ENCODE measurements around the gene FAM20A.
"Not testable (repeated sequence)": the region's sequence is repeated elsewhere in the genome, so short reads cannot be mapped to it uniquely, and the experiment has no call there.

Gene FAM20A

DNA sequence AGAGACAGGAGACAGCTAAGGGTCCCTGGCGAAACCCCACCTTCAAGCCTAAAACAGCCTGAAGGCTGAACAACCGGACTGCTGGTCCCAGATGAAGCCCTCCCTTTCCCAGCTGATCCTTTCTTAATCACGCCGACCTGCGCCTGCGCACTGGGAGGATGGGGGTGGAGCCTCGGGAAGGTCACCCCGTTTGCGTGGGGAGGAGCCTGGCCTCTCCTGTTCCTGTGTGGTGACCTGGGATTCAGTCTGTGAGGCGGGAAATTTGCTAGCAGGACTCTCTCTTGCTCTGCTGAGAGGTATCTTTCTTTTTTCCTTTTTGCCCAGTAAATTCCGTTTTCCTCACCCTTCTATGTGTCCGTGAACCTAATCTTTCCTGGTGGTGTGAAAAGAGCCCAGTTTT, 9.6 kb downstream of the FAM20A start:
- TF ChIP-seq, protein P1, sequence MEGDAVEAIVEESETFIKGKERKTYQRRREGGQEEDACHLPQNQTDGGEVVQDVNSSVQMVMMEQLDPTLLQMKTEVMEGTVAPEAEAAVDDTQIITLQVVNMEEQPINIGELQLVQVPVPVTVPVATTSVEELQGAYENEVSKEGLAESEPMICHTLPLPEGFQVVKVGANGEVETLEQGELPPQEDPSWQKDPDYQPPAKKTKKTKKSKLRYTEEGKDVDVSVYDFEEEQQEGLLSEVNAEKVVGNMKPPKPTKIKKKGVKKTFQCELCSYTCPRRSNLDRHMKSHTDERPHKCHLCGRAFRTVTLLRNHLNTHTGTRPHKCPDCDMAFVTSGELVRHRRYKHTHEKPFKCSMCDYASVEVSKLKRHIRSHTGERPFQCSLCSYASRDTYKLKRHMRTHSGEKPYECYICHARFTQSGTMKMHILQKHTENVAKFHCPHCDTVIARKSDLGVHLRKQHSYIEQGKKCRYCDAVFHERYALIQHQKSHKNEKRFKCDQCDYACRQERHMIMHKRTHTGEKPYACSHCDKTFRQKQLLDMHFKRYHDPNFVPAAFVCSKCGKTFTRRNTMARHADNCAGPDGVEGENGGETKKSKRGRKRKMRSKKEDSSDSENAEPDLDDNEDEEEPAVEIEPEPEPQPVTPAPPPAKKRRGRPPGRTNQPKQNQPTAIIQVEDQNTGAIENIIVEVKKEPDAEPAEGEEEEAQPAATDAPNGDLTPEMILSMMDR (IDR thresholded peaks at IDR 0.05; ENCODE audit: borderline replicate concordance, insufficient read depth, low read depth, low read length) = no peak
- no peak overlapping the region for H3K4me3 ChIP-seq (ENCODE audit: low read depth, low read length)

DNA sequence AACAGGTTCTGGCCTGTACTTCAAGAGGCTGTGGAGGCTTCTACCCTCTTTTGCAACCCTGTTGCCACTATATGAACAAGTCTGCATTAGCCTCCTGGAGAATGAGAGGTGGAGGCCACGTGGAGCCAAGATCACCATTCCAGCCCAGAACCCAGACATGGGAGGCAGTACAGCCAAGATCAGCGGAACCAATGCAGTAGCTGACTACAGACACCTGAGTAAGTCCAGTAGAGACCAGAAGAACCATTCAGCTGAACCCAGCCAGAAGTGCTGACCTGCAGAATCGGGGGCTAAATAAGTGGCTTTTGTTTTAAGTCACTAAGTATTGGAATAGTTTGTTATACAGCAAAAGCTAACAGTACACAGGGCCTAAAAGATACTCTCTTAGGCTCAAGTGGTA, 12.1 kb downstream of the FAM20A start:
- TF ChIP-seq, protein P1 (IDR thresholded peaks at IDR 0.05; ENCODE audit: borderline replicate concordance, insufficient read depth, low read depth, low read length) = no peak
- H3K4me3 ChIP-seq (ENCODE audit: low read depth, low read length) = no peak overlapping the region

DNA sequence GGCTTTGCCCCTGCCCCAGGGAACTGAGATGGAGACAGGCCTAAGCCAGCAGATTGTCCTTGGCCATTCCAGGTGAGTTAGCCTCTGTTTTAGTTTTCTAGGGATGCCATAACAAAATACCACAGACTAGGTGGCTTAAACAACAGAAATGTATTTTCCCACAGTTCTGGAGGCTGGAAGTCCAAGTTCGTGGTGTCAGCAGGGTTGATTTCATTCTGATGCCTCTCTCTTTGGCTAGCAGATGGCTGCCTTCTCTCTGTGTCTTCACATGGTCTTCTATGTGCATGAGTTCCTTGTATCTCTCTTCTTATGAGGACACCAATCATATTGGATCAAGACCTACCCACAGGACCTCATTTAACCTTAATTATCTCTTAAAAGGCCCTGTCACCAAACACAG, 12.8 kb downstream of the FAM20A start:
- H3K4me3 ChIP-seq (ENCODE audit: low read depth, low read length) = no peak overlapping the region
- TF ChIP-seq, protein P1 (IDR thresholded peaks at IDR 0.05; ENCODE audit: borderline replicate concordance, insufficient read depth, low read depth, low read length) = no peak

DNA sequence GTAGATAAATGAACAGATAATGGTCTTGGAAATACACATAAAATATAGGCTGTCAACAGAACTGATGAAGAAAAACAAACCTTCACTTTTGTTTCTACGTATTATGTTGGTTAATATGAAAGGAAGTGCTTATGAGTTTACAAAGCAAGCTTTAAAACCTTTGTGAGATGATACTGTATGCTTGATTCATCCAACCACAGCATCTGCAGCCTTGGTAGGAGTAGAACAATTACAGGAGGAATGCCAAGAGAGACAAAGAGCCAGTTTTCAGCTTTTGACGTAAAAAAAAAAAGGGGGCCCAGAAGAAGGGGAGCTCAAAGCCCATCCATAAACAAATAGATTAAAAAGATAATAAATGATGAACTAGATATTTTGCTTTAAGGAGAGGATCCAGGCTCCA, 13.3 kb downstream of the FAM20A start:
- H3K4me3 ChIP-seq (ENCODE audit: low read depth, low read length) = no peak overlapping the region
- TF ChIP-seq, protein P1 (IDR thresholded peaks at IDR 0.05; ENCODE audit: borderline replicate concordance, insufficient read depth, low read depth, low read length) = no peak

DNA sequence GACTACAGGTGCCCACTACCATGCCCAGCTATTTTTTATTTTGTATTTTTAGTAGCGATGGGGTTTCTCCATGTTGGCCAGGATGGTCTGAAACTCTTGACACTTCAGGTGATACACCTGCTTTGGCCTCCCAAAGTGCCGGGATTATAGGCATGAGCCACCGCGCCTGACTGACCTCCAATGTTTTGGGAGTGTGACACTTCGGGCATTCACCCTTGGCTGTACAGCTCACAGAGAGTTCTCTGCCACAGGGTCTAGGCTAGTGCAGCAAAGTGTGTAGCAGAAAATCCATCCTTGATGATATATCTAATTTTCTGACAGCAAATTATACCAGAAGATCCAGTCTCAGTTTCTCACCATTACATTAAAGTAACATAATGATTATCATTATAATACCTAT, 14.1 kb downstream of the FAM20A start:
- no peak overlapping the region for H3K4me3 ChIP-seq (ENCODE audit: low read depth, low read length)
- TF ChIP-seq, protein P1 (IDR thresholded peaks at IDR 0.05; ENCODE audit: borderline replicate concordance, insufficient read depth, low read depth, low read length) = no peak

DNA sequence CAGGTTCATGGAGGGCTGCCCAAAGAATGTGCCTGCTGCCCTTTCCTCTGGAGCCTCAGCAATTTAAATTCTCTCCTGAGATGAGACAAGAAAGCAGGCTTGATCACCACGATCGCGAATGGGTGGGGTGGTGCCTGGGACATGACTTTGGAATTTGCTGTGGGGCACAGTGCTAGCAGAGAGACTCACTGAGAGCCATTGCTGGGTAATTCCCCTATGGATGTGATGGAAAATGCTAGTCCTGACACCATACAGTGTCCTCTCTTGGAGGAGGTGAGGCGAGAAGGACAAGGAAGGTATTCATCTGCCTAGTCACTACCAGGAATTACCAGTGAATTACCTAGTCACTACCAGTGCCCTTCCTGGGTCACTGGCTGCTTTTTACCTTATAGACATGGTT, 15.5 kb downstream of the FAM20A start:
- TF ChIP-seq, protein P1 (IDR thresholded peaks at IDR 0.05; ENCODE audit: borderline replicate concordance, insufficient read depth, low read depth, low read length) = no peak
- no peak overlapping the region for H3K4me3 ChIP-seq (ENCODE audit: low read depth, low read length)

DNA sequence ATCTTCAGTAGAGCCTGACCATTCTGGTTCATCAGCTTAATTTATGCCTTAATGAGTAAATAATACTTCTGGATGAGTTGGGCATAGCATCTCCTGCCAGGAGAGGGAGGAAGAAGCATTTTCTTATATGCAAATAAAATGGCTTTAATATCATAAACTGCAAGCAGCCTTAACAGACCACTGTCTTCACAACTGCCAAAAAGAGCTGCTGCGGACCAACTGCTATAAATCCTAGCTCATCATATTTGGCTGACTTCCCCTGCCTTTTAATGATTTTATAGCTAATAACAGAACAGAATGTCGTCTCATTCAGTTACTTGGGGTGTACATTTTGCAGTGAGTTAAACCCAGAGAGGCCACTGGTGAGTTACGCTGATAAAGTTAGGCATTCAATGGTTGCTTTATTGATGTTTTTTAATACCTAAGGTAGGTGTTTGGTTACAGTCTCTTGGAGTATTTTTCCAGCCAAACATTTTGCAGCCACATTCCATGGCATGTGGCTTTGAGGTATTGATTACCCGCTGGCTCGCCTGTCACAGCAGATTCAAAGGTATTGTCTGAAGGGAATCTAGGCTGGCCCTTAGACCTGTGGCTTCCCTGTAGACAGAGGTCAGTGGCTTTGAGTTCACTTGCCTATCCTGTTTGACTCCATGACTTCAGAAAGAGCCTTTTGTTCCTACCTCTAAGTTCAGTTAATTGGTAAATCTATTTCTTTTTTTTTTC, 16.4 kb downstream of the FAM20A start:
- H3K4me3 ChIP-seq (ENCODE audit: low read depth, low read length) = no peak overlapping the region
- TF ChIP-seq, protein P1 (IDR thresholded peaks at IDR 0.05; ENCODE audit: borderline replicate concordance, insufficient read depth, low read depth, low read length) = no peak

DNA sequence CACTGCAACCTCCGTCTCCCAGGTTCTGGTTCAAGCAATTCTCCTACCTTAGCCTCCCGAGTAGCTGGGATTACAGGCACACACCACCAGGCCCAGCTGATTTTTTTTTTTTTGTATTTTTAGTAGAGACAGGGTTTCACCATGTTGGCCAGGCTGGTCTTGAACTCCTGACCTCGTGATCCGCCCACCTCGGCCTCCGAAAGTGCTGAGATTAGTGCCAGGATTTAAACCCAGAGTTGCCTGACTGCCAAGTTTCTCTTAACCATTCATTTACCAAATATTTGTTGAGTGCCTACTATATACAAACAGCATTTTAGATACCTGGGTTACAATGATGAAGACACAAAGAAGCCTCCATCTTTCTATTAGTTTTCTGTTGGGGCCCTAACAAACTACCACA, 18.3 kb downstream of the FAM20A start:
- not testable (repeated sequence) for H3K4me3 ChIP-seq (ENCODE audit: low read depth, low read length)
